ENCODE data around the gene HIF1A.
A peak's percentile ranks its signal among the peaks of the same experiment; 100 is the strongest.

The HIF1A gene

GRCh38 chr14:61661471-61662400 lies 33.6 kb upstream of the HIF1A start:
- peak overlapping the region; percentile 26 for H3K4me3 ChIP-seq (ENCODE audit: low read depth, low read length)
- TF ChIP-seq, protein P1, sequence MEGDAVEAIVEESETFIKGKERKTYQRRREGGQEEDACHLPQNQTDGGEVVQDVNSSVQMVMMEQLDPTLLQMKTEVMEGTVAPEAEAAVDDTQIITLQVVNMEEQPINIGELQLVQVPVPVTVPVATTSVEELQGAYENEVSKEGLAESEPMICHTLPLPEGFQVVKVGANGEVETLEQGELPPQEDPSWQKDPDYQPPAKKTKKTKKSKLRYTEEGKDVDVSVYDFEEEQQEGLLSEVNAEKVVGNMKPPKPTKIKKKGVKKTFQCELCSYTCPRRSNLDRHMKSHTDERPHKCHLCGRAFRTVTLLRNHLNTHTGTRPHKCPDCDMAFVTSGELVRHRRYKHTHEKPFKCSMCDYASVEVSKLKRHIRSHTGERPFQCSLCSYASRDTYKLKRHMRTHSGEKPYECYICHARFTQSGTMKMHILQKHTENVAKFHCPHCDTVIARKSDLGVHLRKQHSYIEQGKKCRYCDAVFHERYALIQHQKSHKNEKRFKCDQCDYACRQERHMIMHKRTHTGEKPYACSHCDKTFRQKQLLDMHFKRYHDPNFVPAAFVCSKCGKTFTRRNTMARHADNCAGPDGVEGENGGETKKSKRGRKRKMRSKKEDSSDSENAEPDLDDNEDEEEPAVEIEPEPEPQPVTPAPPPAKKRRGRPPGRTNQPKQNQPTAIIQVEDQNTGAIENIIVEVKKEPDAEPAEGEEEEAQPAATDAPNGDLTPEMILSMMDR (IDR thresholded peaks at IDR 0.05; ENCODE audit: insufficient read depth, low read depth, low read length, missing control alignments) = no peak
- DNase-seq (ENCODE audit: low read depth) = peak; percentile 81

GRCh38 chr14:61662437-61663311 lies 32.6 kb upstream of the HIF1A start:
- TF ChIP-seq, protein P1 (IDR thresholded peaks at IDR 0.05; ENCODE audit: insufficient read depth, low read depth, low read length, missing control alignments) = no peak
- peak overlapping the region; percentile 45 for H3K4me3 ChIP-seq (ENCODE audit: low read depth, low read length)
- DNase-seq (ENCODE audit: low read depth) = peak; percentile 99

DNA sequence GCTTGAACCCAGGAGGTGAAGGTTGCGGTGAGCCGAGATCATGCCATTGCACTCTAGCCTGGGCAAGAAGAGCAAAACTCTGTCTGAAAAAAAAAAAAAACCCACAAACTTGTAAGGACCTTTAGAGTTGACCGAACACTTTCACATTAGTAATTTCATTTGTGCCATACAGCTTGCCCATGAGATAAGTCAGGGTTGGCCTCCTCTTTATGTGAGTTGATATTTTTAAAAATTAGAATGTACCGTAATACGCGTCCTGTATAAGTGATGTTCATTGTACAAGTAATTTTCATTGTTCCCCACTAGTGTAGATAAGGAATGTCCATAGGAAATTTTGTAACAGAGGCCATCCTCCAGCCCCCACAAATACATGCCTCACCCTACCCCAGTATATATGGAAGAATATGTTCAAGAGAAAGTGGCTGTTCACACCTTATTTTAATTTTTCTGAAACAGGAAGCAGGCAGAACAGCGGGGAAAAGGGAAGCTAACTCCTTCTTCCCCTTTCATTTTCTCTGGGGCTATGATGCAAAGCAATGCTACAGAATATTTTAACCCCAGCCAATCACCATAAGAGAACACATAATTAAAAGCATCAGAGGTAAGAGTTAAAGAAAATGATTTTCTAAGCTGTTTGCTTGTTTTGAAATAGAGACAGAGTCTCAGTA lies 31.9 kb upstream of the HIF1A start:
- peak overlapping the region; percentile 45 for H3K4me3 ChIP-seq (ENCODE audit: low read depth, low read length)

GRCh38 chr14:61668282-61668681 lies 27.0 kb upstream of the HIF1A start:
- no peak overlapping the region for H3K4me3 ChIP-seq (ENCODE audit: low read depth, low read length)
- TF ChIP-seq, protein P1 (IDR thresholded peaks at IDR 0.05; ENCODE audit: insufficient read depth, low read depth, low read length, missing control alignments) = no peak
- DNase-seq (ENCODE audit: low read depth) = no peak

More for the DNA sequence above, 31.9 kb upstream of the HIF1A start:
- DNase-seq (ENCODE audit: low read depth) = peak; percentile 80
- TF ChIP-seq, protein P1 (IDR thresholded peaks at IDR 0.05; ENCODE audit: insufficient read depth, low read depth, low read length, missing control alignments) = no peak

DNA sequence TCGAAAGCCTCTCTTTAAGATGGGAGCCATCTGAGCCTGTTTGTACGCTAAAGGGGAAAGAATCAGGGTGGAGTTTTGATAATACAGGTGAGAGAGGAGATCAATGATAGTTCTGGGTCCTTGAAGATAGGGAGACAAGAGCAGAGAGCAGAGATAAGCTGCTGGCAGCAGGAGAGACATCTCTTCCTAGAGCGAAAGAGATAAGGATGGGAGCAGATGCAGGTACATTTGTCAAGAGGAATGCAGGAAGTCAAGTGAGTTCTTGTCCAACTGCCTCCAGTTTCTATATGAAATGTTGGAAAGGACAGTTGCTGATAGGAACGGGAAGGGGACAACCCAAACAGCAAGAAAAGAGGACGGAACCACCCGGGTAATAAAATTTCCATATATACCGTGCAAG lies 24.7 kb upstream of the HIF1A start:
- no peak overlapping the region for H3K4me3 ChIP-seq (ENCODE audit: low read depth, low read length)
- TF ChIP-seq, protein P1 (IDR thresholded peaks at IDR 0.05; ENCODE audit: insufficient read depth, low read depth, low read length, missing control alignments) = no peak
- DNase-seq (ENCODE audit: low read depth) = no peak

DNA sequence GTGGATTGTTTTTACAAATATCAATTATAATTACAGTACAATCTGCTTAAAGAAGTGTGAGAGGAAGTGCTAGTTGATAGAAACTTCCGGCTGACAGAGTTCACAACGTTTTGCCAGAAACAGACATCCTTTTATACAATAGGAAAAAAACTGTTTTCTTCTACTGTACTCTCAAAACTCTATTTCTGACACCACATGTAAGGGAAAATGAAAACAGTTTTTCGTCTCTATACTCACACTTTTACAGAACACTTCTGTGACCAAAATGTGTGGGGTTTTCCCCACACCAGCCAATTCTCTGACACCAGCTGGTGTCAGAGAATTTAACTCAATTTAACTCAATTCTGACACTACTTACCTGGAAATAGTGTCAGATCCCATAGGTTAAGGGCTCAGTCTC lies 24.2 kb upstream of the HIF1A start:
- no peak overlapping the region for H3K4me3 ChIP-seq (ENCODE audit: low read depth, low read length)
- peak; percentile 72 for DNase-seq (ENCODE audit: low read depth)
- TF ChIP-seq, protein P1 (IDR thresholded peaks at IDR 0.05; ENCODE audit: insufficient read depth, low read depth, low read length, missing control alignments) = no peak

All from GM12865 (cell line).